ENCODE measurements around the gene SRSF4. TPM values are rescaled to one million over a fixed set of nuclear protein-coding genes. Genes with fewer than 3 reads are reported as not detected.
A peak's percentile ranks its signal among the peaks of the same experiment; 100 is the strongest.
"Not testable (repeated sequence)": the region's sequence is repeated elsewhere in the genome, so short reads cannot be mapped to it uniquely, and the experiment has no call there.

SRSF4 gene
- polyA plus RNA-seq (2013, experiment 1 of 2): 56.7 TPM
- 67.7 TPM for polyA plus RNA-seq (2013, experiment 2 of 2)

GRCh38 chr1:29181413-29182225, at the start of gene SRSF4:
TSS of gene SRSF4 (minus strand) at chr1:29181900. CDS start at chr1:29181752, 148 bp downstream.
- WGBS: under 1% methylated on average over 100 of the region's 100 CpGs
- Histone ChIP-seq H3K4me1 (ENCODE audit: insufficient read depth, low read length) (peaks cover 31% of the 10 kb centered on the region), H3K27ac (ENCODE audit: low read depth, low read length) (peak within 1 kb of the TSS; percentile 100), H3K9me3 (ENCODE audit: insufficient read depth, low read depth, low read length) (no peaks in the 10 kb centered on the region), H3K4me3 (ENCODE audit: low read length) (peak within 1 kb of the TSS; percentile 78), H3K36me3 (ENCODE audit: insufficient read depth, low read length) (peaks cover 30% of the 10 kb centered on the region), H3K9ac (ENCODE audit: low read depth, low read length) (peak within 1 kb of the TSS; percentile 100), H3K27me3 (ENCODE audit: insufficient read depth, low read length) (no peaks in the 10 kb centered on the region)

GRCh38 chr1:29230553-29231378, 49.1 kb upstream of the SRSF4 start, which contains the start of gene MECR:
TSS of gene MECR (minus strand) at chr1:29230934. CDS start at chr1:29230906, 28 bp downstream.
- Histone ChIP-seq H3K27me3 (ENCODE audit: insufficient read depth, low read length) (peaks cover 27% of the 10 kb centered on the region), H3K36me3 (ENCODE audit: insufficient read depth, low read length) (peaks cover 5% of the 10 kb centered on the region; the same call in 1 of the 2 replicates), H3K4me3 (ENCODE audit: low read length) (peak within 1 kb of the TSS; percentile 86), H3K27ac (ENCODE audit: low read depth, low read length) (peak within 1 kb of the TSS; percentile 32; the same call in 1 of the 2 replicates), H3K9ac (ENCODE audit: low read depth, low read length) (peak within 1 kb of the TSS; percentile 78), H3K4me1 (ENCODE audit: insufficient read depth, low read length) (peaks cover 8% of the 10 kb centered on the region; the same call in 1 of the 2 replicates), H3K9me3 (ENCODE audit: insufficient read depth, low read depth, low read length) (no peaks in the 10 kb centered on the region)
- WGBS: 3% methylated on average over 50 of the region's 52 CpGs

GRCh38 chr1:29230204-29230552, 48.5 kb upstream of the SRSF4 start:
- H3K9me3 ChIP-seq (ENCODE audit: insufficient read depth, low read depth, low read length): no peaks in the 10 kb centered on the region
- peaks cover 21% of the 10 kb centered on the region for H3K27me3 ChIP-seq (ENCODE audit: insufficient read depth, low read length)
- H3K36me3 ChIP-seq (ENCODE audit: insufficient read depth, low read length): peaks cover 5% of the 10 kb centered on the region; the same call in 1 of the 2 replicates
- H3K4me3 ChIP-seq (ENCODE audit: low read length): peak overlapping the region; percentile 86
- WGBS: 13% methylated on average over 4 of the region's 4 CpGs
- no peak overlapping the region for H3K27ac ChIP-seq (ENCODE audit: low read depth, low read length)
- peak overlapping the region; percentile 78 for H3K9ac ChIP-seq (ENCODE audit: low read depth, low read length)
- peaks cover 8% of the 10 kb centered on the region; the same call in 1 of the 2 replicates for H3K4me1 ChIP-seq (ENCODE audit: insufficient read depth, low read length)

- H3K27me3 ChIP-seq (ENCODE audit: insufficient read depth, low read length): peaks cover 11% of the 10 kb centered on the region; the same call in 1 of the 2 replicates
- 91% methylated on average over 5 of the region's 5 CpGs for WGBS
- H3K27ac ChIP-seq (ENCODE audit: low read depth, low read length): no peak overlapping the region; the same call in 1 of the 2 replicates
- H3K4me3 ChIP-seq (ENCODE audit: low read length): no peak overlapping the region
- H3K9ac ChIP-seq (ENCODE audit: low read depth, low read length): 0 out of 2 replicates have a peak overlapping the region, but pooled peaks have one; percentile 33
- no peaks in the 10 kb centered on the region for H3K9me3 ChIP-seq (ENCODE audit: insufficient read depth, low read depth, low read length)
- H3K4me1 ChIP-seq (ENCODE audit: insufficient read depth, low read length): peaks cover 8% of the 10 kb centered on the region; the same call in 1 of the 2 replicates
- H3K36me3 ChIP-seq (ENCODE audit: insufficient read depth, low read length): peaks cover 14% of the 10 kb centered on the region
Observed at GRCh38 chr1:29227511-29227910, 45.8 kb upstream of the SRSF4 start.

- H3K27ac ChIP-seq (ENCODE audit: low read depth, low read length): no peak overlapping the region
- no peak overlapping the region for H3K4me3 ChIP-seq (ENCODE audit: low read length)
- peaks cover 17% of the 10 kb centered on the region for H3K4me1 ChIP-seq (ENCODE audit: insufficient read depth, low read length)
- peaks cover 19% of the 10 kb centered on the region for H3K36me3 ChIP-seq (ENCODE audit: insufficient read depth, low read length)
- no peaks in the 10 kb centered on the region for H3K27me3 ChIP-seq (ENCODE audit: insufficient read depth, low read length)
- 0 out of 2 replicates have a peak overlapping the region, but pooled peaks have one; percentile 24 for H3K9ac ChIP-seq (ENCODE audit: low read depth, low read length)
- H3K9me3 ChIP-seq (ENCODE audit: insufficient read depth, low read depth, low read length): no peaks in the 10 kb centered on the region
- 88% methylated on average over 4 of the region's 4 CpGs for WGBS
Observed at GRCh38 chr1:29225361-29225760, 43.7 kb upstream of the SRSF4 start.

GRCh38 chr1:29224356-29224837, 42.7 kb upstream of the SRSF4 start:
- H3K27me3 ChIP-seq (ENCODE audit: insufficient read depth, low read length): no peaks in the 10 kb centered on the region
- 92% methylated on average over 5 of the region's 5 CpGs for WGBS
- no peak overlapping the region for H3K27ac ChIP-seq (ENCODE audit: low read depth, low read length)
- no peak overlapping the region for H3K4me3 ChIP-seq (ENCODE audit: low read length)
- H3K36me3 ChIP-seq (ENCODE audit: insufficient read depth, low read length): peaks cover 22% of the 10 kb centered on the region
- H3K9ac ChIP-seq (ENCODE audit: low read depth, low read length): no peak overlapping the region
- peaks cover 9% of the 10 kb centered on the region; the same call in 1 of the 2 replicates for H3K4me1 ChIP-seq (ENCODE audit: insufficient read depth, low read length)
- no peaks in the 10 kb centered on the region for H3K9me3 ChIP-seq (ENCODE audit: insufficient read depth, low read depth, low read length)

- Histone ChIP-seq H3K9ac (ENCODE audit: low read depth, low read length) (no peak overlapping the region), H3K4me3 (ENCODE audit: low read length) (no peak overlapping the region), H3K4me1 (ENCODE audit: insufficient read depth, low read length) (peaks cover 9% of the 10 kb centered on the region; the same call in 1 of the 2 replicates), H3K36me3 (ENCODE audit: insufficient read depth, low read length) (peaks cover 18% of the 10 kb centered on the region), H3K27me3 (ENCODE audit: insufficient read depth, low read length) (no peaks in the 10 kb centered on the region), H3K27ac (ENCODE audit: low read depth, low read length) (no peak overlapping the region), H3K9me3 (ENCODE audit: insufficient read depth, low read depth, low read length) (no peaks in the 10 kb centered on the region)
- 93% methylated on average over 6 of the region's 6 CpGs for whole genome bisulfite sequencing
Observed at GRCh38 chr1:29223521-29223920, 41.8 kb upstream of the SRSF4 start.

GRCh38 chr1:29222686-29223085, 41.0 kb upstream of the SRSF4 start:
- Histone ChIP-seq H3K4me3 (ENCODE audit: low read length) (no peak overlapping the region), H3K36me3 (ENCODE audit: insufficient read depth, low read length) (peaks cover 17% of the 10 kb centered on the region), H3K9me3 (ENCODE audit: insufficient read depth, low read depth, low read length) (no peaks in the 10 kb centered on the region), H3K27me3 (ENCODE audit: insufficient read depth, low read length) (no peaks in the 10 kb centered on the region), H3K27ac (ENCODE audit: low read depth, low read length) (no peak overlapping the region), H3K9ac (ENCODE audit: low read depth, low read length) (no peak overlapping the region), H3K4me1 (ENCODE audit: insufficient read depth, low read length) (peaks cover 9% of the 10 kb centered on the region; the same call in 1 of the 2 replicates)
- WGBS: 95% methylated on average over 1 of the region's 1 CpG

GRCh38 chr1:29222260-29222659, 40.6 kb upstream of the SRSF4 start:
- not testable (repeated sequence) for H3K4me3 ChIP-seq (ENCODE audit: low read length); H3K27me3 ChIP-seq (ENCODE audit: insufficient read depth, low read length); H3K9me3 ChIP-seq (ENCODE audit: insufficient read depth, low read depth, low read length); H3K4me1 ChIP-seq (ENCODE audit: insufficient read depth, low read length); H3K9ac ChIP-seq (ENCODE audit: low read depth, low read length); H3K27ac ChIP-seq (ENCODE audit: low read depth, low read length)
- WGBS: 90% methylated on average over 6 of the region's 6 CpGs
- peaks cover 19% of the 10 kb centered on the region for H3K36me3 ChIP-seq (ENCODE audit: insufficient read depth, low read length)

GRCh38 chr1:29221296-29221695, 39.6 kb upstream of the SRSF4 start:
- WGBS: 87% methylated on average over 3 of the region's 3 CpGs
- Histone ChIP-seq H3K36me3 (ENCODE audit: insufficient read depth, low read length) (peaks cover 23% of the 10 kb centered on the region), H3K4me3 (ENCODE audit: low read length) (no peak overlapping the region), H3K27me3 (ENCODE audit: insufficient read depth, low read length) (no peaks in the 10 kb centered on the region), H3K27ac (ENCODE audit: low read depth, low read length) (no peak overlapping the region), H3K9ac (ENCODE audit: low read depth, low read length) (no peak overlapping the region), H3K9me3 (ENCODE audit: insufficient read depth, low read depth, low read length) (no peaks in the 10 kb centered on the region), H3K4me1 (ENCODE audit: insufficient read depth, low read length) (peaks cover 9% of the 10 kb centered on the region; the same call in 1 of the 2 replicates)
